Measurements from ENCODE around the gene LDLRAD4. TPM values are rescaled to one million over a fixed set of nuclear protein-coding genes. Genes with fewer than 3 reads are reported as not detected.

LDLRAD4 gene
- total RNA-seq, 1 experiment from 2014 or later: not detected

DNA sequence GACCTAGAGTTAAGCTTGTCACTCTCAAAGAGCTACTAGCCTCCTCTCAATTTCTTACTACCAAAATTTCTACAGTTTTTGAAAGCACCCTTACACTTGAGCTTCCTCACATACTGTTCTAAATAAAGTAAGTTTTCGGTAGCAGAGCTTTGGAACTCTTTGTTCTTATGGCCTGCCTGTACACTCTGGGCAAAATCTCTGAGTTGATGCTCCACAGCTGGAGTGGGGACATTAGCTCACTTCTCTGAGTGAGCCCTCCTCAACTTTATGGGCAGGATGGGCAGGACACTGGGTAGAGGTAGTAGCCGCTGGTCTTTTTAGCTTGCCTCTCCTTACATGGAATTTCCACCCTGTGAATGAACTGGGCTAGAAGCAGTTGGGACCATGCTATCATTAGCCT is 380.0 kb downstream of the LDLRAD4 start:
- ATAC-seq (no peak), DNase-seq (no peak)
- H3K9me3 ChIP-seq (ENCODE audit: low read length): 0 out of 2 replicates have a peak, but pooled peaks cover 20% of the 10 kb centered on the region
- H3F3A ChIP-seq (ENCODE audit: low read length, unreplicated experiment): no peaks in the 10 kb centered on the region
- peaks cover 18% of the 10 kb centered on the region for H3K27me3 ChIP-seq (ENCODE audit: low read length)
- H3K36me3 ChIP-seq (ENCODE audit: low read depth, low read length): no peaks in the 10 kb centered on the region
- no peak overlapping the region for H3K9ac ChIP-seq (ENCODE audit: low read length)
- ChIA-PET POLR2A (ENCODE audit: unreplicated experiment) (no interaction called here), CTCF (no interaction called here)
- TF ChIP-seq, protein P1, sequence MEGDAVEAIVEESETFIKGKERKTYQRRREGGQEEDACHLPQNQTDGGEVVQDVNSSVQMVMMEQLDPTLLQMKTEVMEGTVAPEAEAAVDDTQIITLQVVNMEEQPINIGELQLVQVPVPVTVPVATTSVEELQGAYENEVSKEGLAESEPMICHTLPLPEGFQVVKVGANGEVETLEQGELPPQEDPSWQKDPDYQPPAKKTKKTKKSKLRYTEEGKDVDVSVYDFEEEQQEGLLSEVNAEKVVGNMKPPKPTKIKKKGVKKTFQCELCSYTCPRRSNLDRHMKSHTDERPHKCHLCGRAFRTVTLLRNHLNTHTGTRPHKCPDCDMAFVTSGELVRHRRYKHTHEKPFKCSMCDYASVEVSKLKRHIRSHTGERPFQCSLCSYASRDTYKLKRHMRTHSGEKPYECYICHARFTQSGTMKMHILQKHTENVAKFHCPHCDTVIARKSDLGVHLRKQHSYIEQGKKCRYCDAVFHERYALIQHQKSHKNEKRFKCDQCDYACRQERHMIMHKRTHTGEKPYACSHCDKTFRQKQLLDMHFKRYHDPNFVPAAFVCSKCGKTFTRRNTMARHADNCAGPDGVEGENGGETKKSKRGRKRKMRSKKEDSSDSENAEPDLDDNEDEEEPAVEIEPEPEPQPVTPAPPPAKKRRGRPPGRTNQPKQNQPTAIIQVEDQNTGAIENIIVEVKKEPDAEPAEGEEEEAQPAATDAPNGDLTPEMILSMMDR (conservative IDR thresholded peaks at IDR 0.05; ENCODE audit: low read depth, low read length): no peak
- TF ChIP-seq EZH2 (IDR thresholded peaks at IDR 0.05; ENCODE audit: low read length, unreplicated experiment) (no peak), EZH2phosphoT487 (IDR thresholded peaks at IDR 0.05; ENCODE audit: borderline replicate concordance, low read length) (no peak)
- H3K9me2 ChIP-seq (replicated peaks; ENCODE audit: low read length): no peaks in the 10 kb centered on the region
- no peaks in the 10 kb centered on the region for H3K4me1 ChIP-seq (ENCODE audit: insufficient read depth, low read length)
- H3K27ac ChIP-seq (ENCODE audit: low read length): no peak overlapping the region
- no peak overlapping the region for H3K4me2 ChIP-seq (ENCODE audit: low read length)
- intact Hi-C loops (cut with micrococcal nuclease): no loop called here
- H4K20me1 ChIP-seq (ENCODE audit: low read length): no peaks in the 10 kb centered on the region
- H3K4me3 ChIP-seq (ENCODE audit: low read length): no peak overlapping the region
- BruUV-seq (replicated peaks): no TSS peak
- H2AFZ ChIP-seq (ENCODE audit: low read length): no peak overlapping the region
- H3K79me2 ChIP-seq (ENCODE audit: low read length): no peaks in the 10 kb centered on the region

DNA sequence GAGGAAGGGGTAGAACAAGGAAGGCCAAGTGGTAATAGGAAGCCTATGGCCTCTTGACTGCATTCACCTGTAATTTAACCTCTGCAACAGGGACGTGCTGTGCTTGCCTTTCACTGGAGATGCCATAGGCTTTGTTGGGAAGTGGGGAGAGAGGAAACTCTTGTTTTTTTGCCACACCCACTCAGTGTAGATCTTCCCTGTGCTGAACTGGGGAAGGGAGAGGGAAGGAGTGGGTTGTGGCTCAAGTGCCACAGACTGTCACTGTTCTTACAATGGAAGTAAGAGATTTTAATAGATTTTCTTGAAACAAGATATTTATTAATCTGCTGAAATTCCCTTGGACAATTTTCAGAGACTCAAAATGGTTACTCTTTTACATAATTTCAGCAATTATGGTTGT is 380.5 kb downstream of the LDLRAD4 start:
- Histone ChIP-seq H2AFZ (ENCODE audit: low read length) (no peak overlapping the region), H3K4me1 (ENCODE audit: insufficient read depth, low read length) (no peaks in the 10 kb centered on the region), H3K4me3 (ENCODE audit: low read length) (no peak overlapping the region), H3F3A (ENCODE audit: low read length, unreplicated experiment) (no peaks in the 10 kb centered on the region), H3K4me2 (ENCODE audit: low read length) (no peak overlapping the region), H3K9me3 (ENCODE audit: low read length) (0 out of 2 replicates have a peak, but pooled peaks cover 20% of the 10 kb centered on the region), H3K36me3 (ENCODE audit: low read depth, low read length) (no peaks in the 10 kb centered on the region), H4K20me1 (ENCODE audit: low read length) (no peaks in the 10 kb centered on the region), H3K79me2 (ENCODE audit: low read length) (no peaks in the 10 kb centered on the region), H3K27me3 (ENCODE audit: low read length) (peaks cover 18% of the 10 kb centered on the region), H3K9ac (ENCODE audit: low read length) (no peak overlapping the region), H3K9me2 (replicated peaks; ENCODE audit: low read length) (no peaks in the 10 kb centered on the region), H3K27ac (ENCODE audit: low read length) (no peak overlapping the region)
- intact Hi-C loops (cut with micrococcal nuclease): no loop called here
- ATAC-seq: no peak
- CTCF ChIA-PET: no interaction called here
- TF ChIP-seq EZH2 (IDR thresholded peaks at IDR 0.05; ENCODE audit: low read length, unreplicated experiment) (no peak), EZH2phosphoT487 (IDR thresholded peaks at IDR 0.05; ENCODE audit: borderline replicate concordance, low read length) (no peak)
- TF ChIP-seq, protein P1 (conservative IDR thresholded peaks at IDR 0.05; ENCODE audit: low read depth, low read length): no peak
- POLR2A ChIA-PET (ENCODE audit: unreplicated experiment): no interaction called here
- BruUV-seq (replicated peaks): no TSS peak
- DNase-seq: no peak

DNA sequence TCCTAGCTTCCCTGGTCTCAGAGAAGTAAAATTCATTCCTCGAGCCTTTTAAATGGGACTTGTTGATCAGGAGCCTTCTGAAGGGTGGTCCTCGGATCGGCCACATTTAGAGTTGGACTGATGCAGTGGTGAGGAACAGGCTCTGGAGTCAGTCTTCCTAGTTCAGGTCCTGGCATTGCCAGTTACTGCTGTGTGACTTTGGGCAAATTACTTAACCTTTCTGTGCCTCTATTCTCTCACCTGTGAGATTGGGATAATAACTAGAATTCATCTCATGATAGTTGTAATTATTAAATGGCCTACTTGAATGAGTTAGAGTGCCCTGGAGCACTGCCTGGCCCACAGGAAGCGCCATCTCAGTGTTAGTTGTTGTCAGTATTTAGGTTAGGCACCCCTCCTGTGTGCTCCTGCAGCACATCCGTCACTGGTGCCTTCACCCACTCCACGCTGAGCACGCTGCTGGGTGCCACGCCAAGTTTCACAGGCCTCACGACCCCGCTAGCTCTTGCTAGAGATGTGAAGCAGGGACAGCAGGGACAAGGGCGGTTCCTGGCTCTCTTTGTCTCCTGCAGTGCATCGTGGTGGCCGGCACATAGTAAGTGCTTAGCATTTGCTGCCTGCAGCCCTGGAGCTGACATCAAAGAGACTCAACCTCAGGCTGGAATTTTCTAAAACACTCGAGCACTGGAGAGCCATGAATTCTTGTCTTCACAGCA is 384.9 kb downstream of the LDLRAD4 start:
- ChIA-PET POLR2A (ENCODE audit: unreplicated experiment) (no interaction called here), CTCF (no interaction called here)
- H3K9me2 ChIP-seq (replicated peaks; ENCODE audit: low read length): no peaks in the 10 kb centered on the region
- H3K79me2 ChIP-seq (ENCODE audit: low read length): no peaks in the 10 kb centered on the region
- DNase-seq: no peak
- TF ChIP-seq EZH2phosphoT487 (IDR thresholded peaks at IDR 0.05; ENCODE audit: borderline replicate concordance, low read length) (no peak), EZH2 (IDR thresholded peaks at IDR 0.05; ENCODE audit: low read length, unreplicated experiment) (no peak)
- TF ChIP-seq, protein P1 (conservative IDR thresholded peaks at IDR 0.05; ENCODE audit: low read depth, low read length): no peak
- H3K36me3 ChIP-seq (ENCODE audit: low read depth, low read length): no peaks in the 10 kb centered on the region
- H3K4me2 ChIP-seq (ENCODE audit: low read length): no peak overlapping the region
- H3F3A ChIP-seq (ENCODE audit: low read length, unreplicated experiment): no peaks in the 10 kb centered on the region
- no peak overlapping the region for H3K27ac ChIP-seq (ENCODE audit: low read length)
- no TSS peak for BruUV-seq (replicated peaks)
- H4K20me1 ChIP-seq (ENCODE audit: low read length): no peaks in the 10 kb centered on the region
- no peaks in the 10 kb centered on the region for H3K4me1 ChIP-seq (ENCODE audit: insufficient read depth, low read length)
- no peak overlapping the region for H2AFZ ChIP-seq (ENCODE audit: low read length)
- H3K9me3 ChIP-seq (ENCODE audit: low read length): no peaks in the 10 kb centered on the region
- H3K27me3 ChIP-seq (ENCODE audit: low read length): peaks cover 48% of the 10 kb centered on the region
- no peak for ATAC-seq
- H3K9ac ChIP-seq (ENCODE audit: low read length): no peak overlapping the region
- no peak overlapping the region for H3K4me3 ChIP-seq (ENCODE audit: low read length)
- intact Hi-C loops (cut with micrococcal nuclease): no loop called here
